ENCODE results near the gene PCSK1N. TPM values are rescaled to one million over a fixed set of nuclear protein-coding genes. Genes with fewer than 3 reads are reported as not detected.

PCSK1N gene
- polyA plus RNA-seq, 1 of the 3 experiments (the other 2 are of a cell fraction): 35.0 TPM

DNA sequence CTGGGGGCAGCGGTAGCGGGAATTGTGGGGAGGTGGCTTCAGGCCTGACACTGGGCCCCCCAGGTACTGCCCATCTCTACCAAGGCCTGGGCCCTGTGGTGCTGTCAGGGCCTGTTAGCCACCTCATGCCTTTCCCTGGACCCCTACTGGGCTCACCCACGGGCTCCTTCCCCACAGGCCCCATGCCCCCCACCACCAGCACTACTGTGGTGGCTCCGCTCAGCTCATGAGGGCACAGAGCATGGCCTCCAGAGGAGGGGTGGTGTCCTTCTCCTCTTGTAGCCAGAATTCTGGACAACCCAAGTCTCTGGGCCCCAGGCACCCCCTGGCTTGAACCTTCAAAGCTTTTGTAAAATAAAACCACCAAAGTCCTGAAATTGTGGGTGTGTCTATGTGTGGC is 41.5 kb downstream of the PCSK1N start:
- POLR2A ChIA-PET: no interaction called here
- Histone ChIP-seq H3K36me3 (replicated peaks in 1 of 2; ENCODE audit: control insufficient read depth in 1 of 2, insufficient read depth in 2 of 2, low read length in 1 of 2) (no peaks in the 10 kb centered on the region), H3K79me2 (ENCODE audit: insufficient read depth) (no peaks in the 10 kb centered on the region), H4K20me1 (ENCODE audit: insufficient read depth) (no peaks in the 10 kb centered on the region), H3K27ac (ENCODE audit: low read depth in 2 of 2, low read length in 1 of 2) (no peak overlapping the region), H3F3A (replicated peaks; ENCODE audit: insufficient read depth) (no peaks in the 10 kb centered on the region), H3K9me2 (no peaks in the 10 kb centered on the region), H3K9me3 (no peaks in the 10 kb centered on the region), H3K4me1 (ENCODE audit: control insufficient read depth in 1 of 2, insufficient read depth in 2 of 2, low read depth in 1 of 2, low read length in 1 of 2) (no peaks in the 10 kb centered on the region), H2AFZ (ENCODE audit: low read depth) (no peak overlapping the region), H3K9ac (no peak overlapping the region), H3K27me3 (ENCODE audit: insufficient read depth) (peaks cover 13% of the 10 kb centered on the region; the same call in 1 of the 2 replicates), H3K4me3 (ENCODE audit: low read depth in 2 of 2, low read length in 1 of 2) (no peak overlapping the region), H3K4me2 (no peak overlapping the region)
- 59% methylated on average over 2 of the region's 4 CpGs for WGBS (ENCODE audit: low lambda C conversion rate)
- no peak for DNase-seq
- TF ChIP-seq TEAD4 (IDR thresholded peaks at IDR 0.05; ENCODE audit: borderline replicate concordance, insufficient read depth) (no peak), RAD21 (IDR thresholded peaks at IDR 0.05; ENCODE audit: low read length) (no peak), ELF1 (IDR thresholded peaks at IDR 0.05) (no peak), MXI1 (IDR thresholded peaks at IDR 0.05; ENCODE audit: low read depth, low read length) (no peak), FOXJ3 (CRISPR knock-in tag; IDR thresholded peaks at IDR 0.05) (no peak), JUND (IDR thresholded peaks at IDR 0.05) (no peak), TCF12 (IDR thresholded peaks at IDR 0.05) (no peak), EP300 (IDR thresholded peaks at IDR 0.05; ENCODE audit: borderline replicate concordance in 1 of 2, low read depth in 1 of 2, low read length in 1 of 2) (no peak), NFIC (IDR thresholded peaks at IDR 0.05; ENCODE audit: borderline replicate concordance) (no peak), POLR2AphosphoS5 (IDR thresholded peaks at IDR 0.05; ENCODE audit: low read depth, low read length) (no peak), GABPA (IDR thresholded peaks at IDR 0.05; ENCODE audit: low read depth) (no peak), SMC3 (IDR thresholded peaks at IDR 0.05; ENCODE audit: low read depth, low read length) (no peak), EZH2phosphoT487 (IDR thresholded peaks at IDR 0.05; ENCODE audit: borderline replicate concordance, low read depth) (no peak), NRF1 (IDR thresholded peaks at IDR 0.05; ENCODE audit: low read depth, low read length) (no peak), FOSL2 (IDR thresholded peaks at IDR 0.05; ENCODE audit: borderline replicate concordance, low read depth) (no peak)
- TF ChIP-seq, protein P1, sequence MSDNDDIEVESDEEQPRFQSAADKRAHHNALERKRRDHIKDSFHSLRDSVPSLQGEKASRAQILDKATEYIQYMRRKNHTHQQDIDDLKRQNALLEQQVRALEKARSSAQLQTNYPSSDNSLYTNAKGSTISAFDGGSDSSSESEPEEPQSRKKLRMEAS (IDR thresholded peaks at IDR 0.05; ENCODE audit: low read depth): no peak
- TF ChIP-seq, protein P2, sequence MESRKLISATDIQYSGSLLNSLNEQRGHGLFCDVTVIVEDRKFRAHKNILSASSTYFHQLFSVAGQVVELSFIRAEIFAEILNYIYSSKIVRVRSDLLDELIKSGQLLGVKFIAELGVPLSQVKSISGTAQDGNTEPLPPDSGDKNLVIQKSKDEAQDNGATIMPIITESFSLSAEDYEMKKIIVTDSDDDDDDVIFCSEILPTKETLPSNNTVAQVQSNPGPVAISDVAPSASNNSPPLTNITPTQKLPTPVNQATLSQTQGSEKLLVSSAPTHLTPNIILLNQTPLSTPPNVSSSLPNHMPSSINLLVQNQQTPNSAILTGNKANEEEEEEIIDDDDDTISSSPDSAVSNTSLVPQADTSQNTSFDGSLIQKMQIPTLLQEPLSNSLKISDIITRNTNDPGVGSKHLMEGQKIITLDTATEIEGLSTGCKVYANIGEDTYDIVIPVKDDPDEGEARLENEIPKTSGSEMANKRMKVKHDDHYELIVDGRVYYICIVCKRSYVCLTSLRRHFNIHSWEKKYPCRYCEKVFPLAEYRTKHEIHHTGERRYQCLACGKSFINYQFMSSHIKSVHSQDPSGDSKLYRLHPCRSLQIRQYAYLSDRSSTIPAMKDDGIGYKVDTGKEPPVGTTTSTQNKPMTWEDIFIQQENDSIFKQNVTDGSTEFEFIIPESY (IDR thresholded peaks at IDR 0.05; ENCODE audit: borderline replicate concordance, low read depth): no peak
- TF ChIP-seq, protein P3, sequence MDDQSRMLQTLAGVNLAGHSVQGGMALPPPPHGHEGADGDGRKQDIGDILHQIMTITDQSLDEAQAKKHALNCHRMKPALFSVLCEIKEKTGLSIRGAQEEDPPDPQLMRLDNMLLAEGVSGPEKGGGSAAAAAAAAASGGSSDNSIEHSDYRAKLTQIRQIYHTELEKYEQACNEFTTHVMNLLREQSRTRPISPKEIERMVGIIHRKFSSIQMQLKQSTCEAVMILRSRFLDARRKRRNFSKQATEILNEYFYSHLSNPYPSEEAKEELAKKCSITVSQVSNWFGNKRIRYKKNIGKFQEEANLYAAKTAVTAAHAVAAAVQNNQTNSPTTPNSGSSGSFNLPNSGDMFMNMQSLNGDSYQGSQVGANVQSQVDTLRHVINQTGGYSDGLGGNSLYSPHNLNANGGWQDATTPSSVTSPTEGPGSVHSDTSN (IDR thresholded peaks at IDR 0.05): no peak
- TF ChIP-seq, protein P4, sequence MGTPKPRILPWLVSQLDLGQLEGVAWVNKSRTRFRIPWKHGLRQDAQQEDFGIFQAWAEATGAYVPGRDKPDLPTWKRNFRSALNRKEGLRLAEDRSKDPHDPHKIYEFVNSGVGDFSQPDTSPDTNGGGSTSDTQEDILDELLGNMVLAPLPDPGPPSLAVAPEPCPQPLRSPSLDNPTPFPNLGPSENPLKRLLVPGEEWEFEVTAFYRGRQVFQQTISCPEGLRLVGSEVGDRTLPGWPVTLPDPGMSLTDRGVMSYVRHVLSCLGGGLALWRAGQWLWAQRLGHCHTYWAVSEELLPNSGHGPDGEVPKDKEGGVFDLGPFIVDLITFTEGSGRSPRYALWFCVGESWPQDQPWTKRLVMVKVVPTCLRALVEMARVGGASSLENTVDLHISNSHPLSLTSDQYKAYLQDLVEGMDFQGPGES (IDR thresholded peaks at IDR 0.05; ENCODE audit: low read depth, low read length): no peak
- CTCF ChIA-PET: interaction anchor here (1.1 kb wide), 1 partner anchor 10 kb away, joined by 4 read pairs; no protein-coding TSS in a partner anchor

Measured in SK-N-SH (cell line).